Neutrophil (primary cell): ENCODE measurements around the gene SGMS1.

Experiments
- H3K27ac ChIP-seq: fragments of 200-600 bp; sonication (generic); 2 replicates; pipeline ENCODE4 v1.5.1; 2016; ENCODE audit warnings: mild to moderate bottlenecking, moderate library complexity
- H3K27me3 ChIP-seq: fragments of 200-600 bp; sonication (generic); 2 replicates; pipeline ENCODE4 v1.6.0; 2016; ENCODE audit warnings: mild to moderate bottlenecking
- H3K36me3 ChIP-seq: fragments of 200-600 bp; sonication (generic); 2 replicates; pipeline ENCODE4 v1.5.1; 2017
- H3K4me1 ChIP-seq, 2 experiments: fragments of 200-600 bp in 1 of 2; sonication (generic) in 1 of 2; 1 replicate in 1 of 2; 2 replicates in 1 of 2; pipeline versions ENCODE4 v1.5.1 to v1.6.1; 2013 to 2016; ENCODE audit warnings: low read depth in 1 of 2, low read length in 1 of 2, mild to moderate bottlenecking in 1 of 2, moderate library complexity in 1 of 2; ENCODE audit not compliant: control insufficient read depth in 1 of 2, insufficient read depth in 1 of 2
- H3K4me3 ChIP-seq, 2 experiments: fragments of 200-600 bp in 1 of 2; sonication (generic) in 1 of 2; 1 replicate in 1 of 2; 2 replicates in 1 of 2; pipeline ENCODE4 v1.5.1; 2013 to 2016; ENCODE audit warnings: low read depth in 1 of 2, low read length in 1 of 2, mild to moderate bottlenecking in 1 of 2, moderate library complexity in 1 of 2
- H3K9me3 ChIP-seq: fragments of 200-600 bp; sonication (generic); 2 replicates; pipeline ENCODE4 v1.5.1; 2016
- CTCF ChIP-seq: fragments of 200-600 bp; sonication (generic); IDR thresholded peaks from 2 replicates; pipeline ENCODE4 v1.5.1; 2016; ENCODE audit warnings: antibody characterized with exemption

The SGMS1 gene

GRCh38 chr10:50554995-50555568 lies 68.7 kb downstream of the SGMS1 start:
- no peaks in the 10 kb centered on the region for H3K27me3 ChIP-seq
- H3K36me3 ChIP-seq = no peaks in the 10 kb centered on the region
- H3K27ac ChIP-seq = no peak overlapping the region

GRCh38 chr10:50554376-50554994 lies 69.3 kb downstream of the SGMS1 start:
- no peaks in the 10 kb centered on the region for H3K36me3 ChIP-seq
- H3K4me1 ChIP-seq = peaks cover 5 to 6% of the 10 kb centered on the region in 2 experiments
- H3K27me3 ChIP-seq = no peaks in the 10 kb centered on the region
- H3K4me3 ChIP-seq = no peak overlapping the region
- H3K27ac ChIP-seq = no peak overlapping the region
- TF ChIP-seq CTCF = no peak
- H3K9me3 ChIP-seq = no peaks in the 10 kb centered on the region

More at GRCh38 chr10:50554995-50555568, 68.7 kb downstream of the SGMS1 start:
- no peaks in the 10 kb centered on the region for H3K9me3 ChIP-seq
- H3K4me3 ChIP-seq = no peak overlapping the region
- H3K4me1 ChIP-seq = peaks cover 2 to 3% of the 10 kb centered on the region in 2 experiments
- TF ChIP-seq CTCF = no peak

- Histone ChIP-seq H3K4me3 (no peak overlapping the region), H3K27me3 (no peaks in the 10 kb centered on the region), H3K9me3 (no peaks in the 10 kb centered on the region), H3K27ac (no peak overlapping the region), H3K36me3 (no peaks in the 10 kb centered on the region), H3K4me1 (peaks cover 5 to 6% of the 10 kb centered on the region in 2 experiments)
- TF ChIP-seq CTCF = no peak
Observed at GRCh38 chr10:50552771-50553535, 70.8 kb downstream of the SGMS1 start.

- no peak for TF ChIP-seq CTCF
- no peak overlapping the region for H3K27ac ChIP-seq
- H3K4me1 ChIP-seq = peaks cover 5 to 6% of the 10 kb centered on the region in 2 experiments
- no peaks in the 10 kb centered on the region for H3K9me3 ChIP-seq
- H3K36me3 ChIP-seq = no peaks in the 10 kb centered on the region
- no peak overlapping the region for H3K4me3 ChIP-seq
- no peaks in the 10 kb centered on the region for H3K27me3 ChIP-seq
Observed at GRCh38 chr10:50552308-50552707, 71.4 kb downstream of the SGMS1 start.

GRCh38 chr10:50551894-50552293 lies 71.9 kb downstream of the SGMS1 start:
- no peaks in the 10 kb centered on the region for H3K27me3 ChIP-seq
- TF ChIP-seq CTCF = no peak

More at GRCh38 chr10:50551894-50552293, 71.9 kb downstream of the SGMS1 start:
- Histone ChIP-seq H3K4me1 (peaks cover 5 to 6% of the 10 kb centered on the region in 2 experiments), H3K4me3 (no peak overlapping the region), H3K36me3 (no peaks in the 10 kb centered on the region), H3K27ac (no peak overlapping the region), H3K9me3 (no peaks in the 10 kb centered on the region)
